ENCODE measurements around the gene CECR2. TPM values are rescaled to one million over a fixed set of nuclear protein-coding genes. Genes with fewer than 3 reads are reported as not detected.

CECR2 gene
- polyA plus RNA-seq (2013, experiment 1 of 2): 33.0 TPM
- polyA plus RNA-seq (2013, experiment 2 of 2): 34.5 TPM

DNA sequence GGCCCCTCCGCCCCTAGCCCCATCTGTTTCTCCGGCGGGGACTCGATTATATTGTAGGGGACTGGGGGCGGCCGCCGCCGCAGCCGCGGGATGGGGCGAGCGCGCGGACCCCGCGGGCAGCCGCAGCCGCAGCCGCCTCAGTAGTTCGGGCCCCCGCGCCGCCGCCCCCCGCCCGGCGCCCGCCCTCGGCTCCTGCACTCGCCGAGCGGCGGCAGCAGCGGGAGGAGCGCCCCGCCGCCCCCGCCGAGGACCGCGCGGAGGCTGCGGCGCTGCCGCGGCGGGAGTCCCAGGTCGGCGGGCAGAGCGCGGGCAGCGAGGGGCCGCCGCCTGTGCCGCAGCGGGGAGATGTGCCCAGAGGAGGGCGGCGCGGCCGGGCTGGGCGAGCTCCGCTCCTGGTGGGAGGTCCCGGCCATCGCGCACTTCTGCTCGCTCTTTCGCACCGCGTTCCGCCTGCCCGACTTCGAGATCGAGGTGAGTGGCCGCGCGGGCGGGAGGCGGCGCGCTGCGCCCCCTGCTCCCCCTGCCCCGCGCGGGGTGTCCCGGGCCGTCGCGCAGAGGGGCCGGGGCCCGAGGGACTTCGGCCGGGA lies at the start of gene CECR2:
Gene CECR2, plus strand, starts transcription at position 22 of the 587 bp plus-strand sequence. Its CDS starts 324 bp downstream, at position 346.
- Histone ChIP-seq H4K8ac (ENCODE audit: low read depth, low read length) (no peak within 1 kb of the TSS), H3K36me3 (replicated peaks in 1 of 2; ENCODE audit: control insufficient read depth in 2 of 2, insufficient read depth in 2 of 2, low read length in 2 of 2) (peaks cover 0 to 10% of the 10 kb centered on the region in 2 donors), H2BK5ac (ENCODE audit: low read length) (peak within 1 kb of the TSS; percentile 98), H2BK120ac (ENCODE audit: low read depth, low read length) (peak within 1 kb of the TSS; percentile 89), H4K91ac (ENCODE audit: low read depth, low read length, poor library complexity) (peak within 1 kb of the TSS; percentile 82), H3K4me1 (ENCODE audit: control insufficient read depth in 2 of 2, insufficient read depth in 1 of 2, low read depth in 1 of 2, low read length in 2 of 2) (peaks cover 4 to 18% of the 10 kb centered on the region in 2 donors), H3K4me3 (ENCODE audit: low read length in 2 of 2) (peak within 1 kb of the TSS; percentile 62 to 100), H3K23ac (ENCODE audit: low read depth, low read length, poor library complexity) (peak within 1 kb of the TSS; percentile 96), H3K9me3 (replicated peaks in 1 of 2; ENCODE audit: control insufficient read depth in 2 of 2, insufficient read depth in 1 of 2, low read depth in 1 of 2, low read length in 2 of 2) (no peaks in the 10 kb centered on the region), H3K79me1 (ENCODE audit: low read depth, low read length) (peaks cover 3% of the 10 kb centered on the region), H3K4me2 (ENCODE audit: insufficient read depth, low read length, poor library complexity, severe bottlenecking) (peak within 1 kb of the TSS; percentile 95), H3K9ac (ENCODE audit: low read depth, low read length, poor library complexity) (peak within 1 kb of the TSS; percentile 99), H2AK5ac (ENCODE audit: low read depth, low read length) (peak within 1 kb of the TSS; percentile 97), H2BK15ac (ENCODE audit: low read length) (peak within 1 kb of the TSS; percentile 75), H2AFZ (ENCODE audit: low read length) (peak within 1 kb of the TSS; percentile 89), H3K14ac (ENCODE audit: low read length) (peak within 1 kb of the TSS; percentile 92), H2BK12ac (ENCODE audit: low read length) (no peak within 1 kb of the TSS), H3K27ac (replicated peaks; ENCODE audit: low read length) (peak within 1 kb of the TSS; percentile 99), H3K4ac (ENCODE audit: low read length) (peak within 1 kb of the TSS; percentile 80), H3K18ac (ENCODE audit: low read length) (peak within 1 kb of the TSS; percentile 100), H3K27me3 (ENCODE audit: control insufficient read depth in 3 of 3, insufficient read depth in 3 of 3, low read depth in 1 of 3, low read length in 3 of 3) (no peaks in the 10 kb centered on the region)
- peak; percentile 57 for DNase-seq (ENCODE audit: low spot score)
- no CpG with 5 or more reads among the region's 92 CpGs for WGBS, 2 donors (ENCODE audit: extremely low coverage in 2 of 2, insufficient read length in 2 of 2, insufficient replicate concordance in 1 of 2)

DNA sequence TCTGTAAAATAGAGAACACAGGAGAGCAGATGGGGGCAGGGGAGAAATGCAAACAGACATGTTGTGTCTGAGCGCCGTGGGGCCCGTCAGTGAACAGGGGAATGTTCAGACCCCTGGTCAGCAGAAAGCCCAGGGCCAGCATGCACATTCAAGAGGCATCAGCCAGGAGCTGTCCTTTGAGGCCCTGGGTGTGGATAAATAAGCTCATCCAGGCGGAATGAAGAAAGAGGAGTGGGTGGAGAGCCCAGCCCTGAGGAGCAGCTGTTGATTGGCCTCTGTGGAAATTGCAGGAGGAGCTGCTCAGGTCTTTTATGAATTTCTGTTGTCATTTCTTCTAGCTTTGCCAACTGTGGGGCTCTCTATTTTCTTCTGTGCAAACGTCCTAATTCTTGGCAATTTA lies 49.7 kb upstream of the CECR2 start:
- Histone ChIP-seq H2AK5ac (ENCODE audit: low read depth, low read length) (no peak overlapping the region), H3K9me3 (replicated peaks in 1 of 2; ENCODE audit: control insufficient read depth in 2 of 2, insufficient read depth in 1 of 2, low read depth in 1 of 2, low read length in 2 of 2) (no peaks in the 10 kb centered on the region), H4K8ac (ENCODE audit: low read depth, low read length) (no peak overlapping the region), H3K23ac (ENCODE audit: low read depth, low read length, poor library complexity) (no peak overlapping the region), H3K79me1 (ENCODE audit: low read depth, low read length) (no peaks in the 10 kb centered on the region), H3K14ac (ENCODE audit: low read length) (no peak overlapping the region), H3K4ac (ENCODE audit: low read length) (no peak overlapping the region), H4K91ac (ENCODE audit: low read depth, low read length, poor library complexity) (no peak overlapping the region), H3K27ac (replicated peaks; ENCODE audit: low read length) (peak overlapping the region; percentile 16), H3K4me1 (ENCODE audit: control insufficient read depth in 2 of 2, insufficient read depth in 1 of 2, low read depth in 1 of 2, low read length in 2 of 2) (peaks cover 12 to 21% of the 10 kb centered on the region in 2 donors), H2BK120ac (ENCODE audit: low read depth, low read length) (no peak overlapping the region), H3K4me3 (ENCODE audit: low read length in 2 of 2) (no peak overlapping the region), H3K18ac (ENCODE audit: low read length) (no peak overlapping the region), H3K9ac (ENCODE audit: low read depth, low read length, poor library complexity) (no peak overlapping the region), H2AFZ (ENCODE audit: low read length) (peak overlapping the region; percentile 53), H2BK5ac (ENCODE audit: low read length) (no peak overlapping the region), H3K4me2 (ENCODE audit: insufficient read depth, low read length, poor library complexity, severe bottlenecking) (peak overlapping the region; percentile 15), H3K27me3 (ENCODE audit: control insufficient read depth in 3 of 3, insufficient read depth in 3 of 3, low read depth in 1 of 3, low read length in 3 of 3) (no peaks in the 10 kb centered on the region), H3K36me3 (replicated peaks in 1 of 2; ENCODE audit: control insufficient read depth in 2 of 2, insufficient read depth in 2 of 2, low read length in 2 of 2) (no peaks in the 10 kb centered on the region), H2BK15ac (ENCODE audit: low read length) (no peak overlapping the region), H2BK12ac (ENCODE audit: low read length) (no peak overlapping the region)
- WGBS, 2 donors (ENCODE audit: extremely low coverage in 2 of 2, insufficient read length in 2 of 2, insufficient replicate concordance in 1 of 2): no CpG with 5 or more reads among the region's 5 CpGs
- DNase-seq (ENCODE audit: low spot score): peak; percentile 29

DNA sequence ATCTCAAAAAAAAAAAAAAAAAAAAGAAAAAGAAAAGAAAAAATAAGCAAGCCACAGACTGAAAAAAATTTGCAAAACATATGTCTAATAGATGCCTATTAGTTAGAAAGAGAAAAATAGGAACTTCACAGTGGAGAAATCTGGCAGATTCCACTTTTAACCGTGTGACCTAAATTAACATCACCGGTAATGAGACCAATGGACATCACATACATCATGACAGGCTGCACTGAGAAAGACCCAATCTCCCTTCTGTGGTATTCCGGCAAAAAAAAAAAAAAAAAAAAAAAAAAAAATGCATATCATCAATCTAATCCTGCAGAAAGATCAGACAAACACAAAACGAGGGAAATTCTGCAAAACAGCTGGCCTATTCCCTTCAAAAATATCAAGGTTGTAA lies 46.7 kb upstream of the CECR2 start:
- Histone ChIP-seq H3K4ac (ENCODE audit: low read length) (no peak overlapping the region), H3K9me3 (replicated peaks in 1 of 2; ENCODE audit: control insufficient read depth in 2 of 2, insufficient read depth in 1 of 2, low read depth in 1 of 2, low read length in 2 of 2) (no peaks in the 10 kb centered on the region), H2BK12ac (ENCODE audit: low read length) (no peak overlapping the region), H4K91ac (ENCODE audit: low read depth, low read length, poor library complexity) (no peak overlapping the region), H2BK120ac (ENCODE audit: low read depth, low read length) (no peak overlapping the region), H2BK5ac (ENCODE audit: low read length) (no peak overlapping the region), H3K36me3 (replicated peaks in 1 of 2; ENCODE audit: control insufficient read depth in 2 of 2, insufficient read depth in 2 of 2, low read length in 2 of 2) (no peaks in the 10 kb centered on the region), H3K9ac (ENCODE audit: low read depth, low read length, poor library complexity) (no peak overlapping the region), H3K27me3 (ENCODE audit: control insufficient read depth in 3 of 3, insufficient read depth in 3 of 3, low read depth in 1 of 3, low read length in 3 of 3) (no peaks in the 10 kb centered on the region), H3K23ac (ENCODE audit: low read depth, low read length, poor library complexity) (no peak overlapping the region), H3K4me1 (ENCODE audit: control insufficient read depth in 2 of 2, insufficient read depth in 1 of 2, low read depth in 1 of 2, low read length in 2 of 2) (peaks cover 12 to 15% of the 10 kb centered on the region in 2 donors), H3K79me1 (ENCODE audit: low read depth, low read length) (no peaks in the 10 kb centered on the region), H3K4me2 (ENCODE audit: insufficient read depth, low read length, poor library complexity, severe bottlenecking) (no peak overlapping the region), H2AFZ (ENCODE audit: low read length) (no peak overlapping the region), H3K18ac (ENCODE audit: low read length) (no peak overlapping the region), H3K4me3 (ENCODE audit: low read length in 2 of 2) (no peak overlapping the region), H2AK5ac (ENCODE audit: low read depth, low read length) (no peak overlapping the region), H3K14ac (ENCODE audit: low read length) (no peak overlapping the region), H4K8ac (ENCODE audit: low read depth, low read length) (no peak overlapping the region), H3K27ac (replicated peaks; ENCODE audit: low read length) (no peak overlapping the region), H2BK15ac (ENCODE audit: low read length) (no peak overlapping the region)
- no peak for DNase-seq (ENCODE audit: low spot score)
- no CpG with 5 or more reads among the region's 4 CpGs for WGBS, 2 donors (ENCODE audit: extremely low coverage in 2 of 2, insufficient read length in 2 of 2, insufficient replicate concordance in 1 of 2)

DNA sequence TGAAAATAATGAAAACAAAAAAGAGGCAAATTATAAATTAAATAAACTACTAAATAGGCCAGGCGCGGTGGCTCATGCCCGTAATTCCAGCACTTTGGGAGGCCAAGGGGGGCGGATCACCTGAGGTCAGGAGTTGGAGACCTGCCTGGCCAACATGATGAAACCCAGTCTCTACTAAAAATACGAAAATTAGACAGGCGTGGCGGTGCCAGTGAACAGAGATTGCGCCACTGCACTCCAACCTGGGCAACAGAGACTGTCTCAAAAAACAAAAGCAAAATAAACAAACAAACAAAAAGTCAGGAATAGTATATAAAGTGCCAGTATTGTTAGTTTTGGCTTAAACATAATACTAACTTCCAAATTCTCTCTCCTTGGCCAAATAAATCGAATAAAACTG lies 37.6 kb upstream of the CECR2 start:
- WGBS, 2 donors (ENCODE audit: extremely low coverage in 2 of 2, insufficient read length in 2 of 2, insufficient replicate concordance in 1 of 2): no CpG with 5 or more reads among the region's 9 CpGs
- peaks cover 0 to 2% of the 10 kb centered on the region in 2 donors for H3K4me1 ChIP-seq (ENCODE audit: control insufficient read depth in 2 of 2, insufficient read depth in 1 of 2, low read depth in 1 of 2, low read length in 2 of 2)
- no peak for DNase-seq (ENCODE audit: low spot score)

More for the DNA sequence above, 37.6 kb upstream of the CECR2 start:
- Histone ChIP-seq H3K79me1 (ENCODE audit: low read depth, low read length) (no peaks in the 10 kb centered on the region), H2BK5ac (ENCODE audit: low read length) (no peak overlapping the region), H2AK5ac (ENCODE audit: low read depth, low read length) (no peak overlapping the region), H4K8ac (ENCODE audit: low read depth, low read length) (no peak overlapping the region), H3K4me2 (ENCODE audit: insufficient read depth, low read length, poor library complexity, severe bottlenecking) (no peak overlapping the region), H3K27me3 (ENCODE audit: control insufficient read depth in 3 of 3, insufficient read depth in 3 of 3, low read depth in 1 of 3, low read length in 3 of 3) (no peaks in the 10 kb centered on the region), H2BK12ac (ENCODE audit: low read length) (no peak overlapping the region), H2BK15ac (ENCODE audit: low read length) (no peak overlapping the region), H3K4me3 (ENCODE audit: low read length in 2 of 2) (no peak overlapping the region), H3K9me3 (replicated peaks in 1 of 2; ENCODE audit: control insufficient read depth in 2 of 2, insufficient read depth in 1 of 2, low read depth in 1 of 2, low read length in 2 of 2) (peaks cover 0 to 1% of the 10 kb centered on the region in 2 donors), H4K91ac (ENCODE audit: low read depth, low read length, poor library complexity) (no peak overlapping the region), H3K18ac (ENCODE audit: low read length) (no peak overlapping the region), H3K14ac (ENCODE audit: low read length) (no peak overlapping the region), H3K36me3 (replicated peaks in 1 of 2; ENCODE audit: control insufficient read depth in 2 of 2, insufficient read depth in 2 of 2, low read length in 2 of 2) (no peaks in the 10 kb centered on the region), H3K9ac (ENCODE audit: low read depth, low read length, poor library complexity) (no peak overlapping the region), H2AFZ (ENCODE audit: low read length) (no peak overlapping the region), H3K4ac (ENCODE audit: low read length) (no peak overlapping the region), H2BK120ac (ENCODE audit: low read depth, low read length) (no peak overlapping the region), H3K27ac (replicated peaks; ENCODE audit: low read length) (no peak overlapping the region), H3K23ac (ENCODE audit: low read depth, low read length, poor library complexity) (no peak overlapping the region)
